Measurements from ENCODE around the gene GOSR2.

- TF ChIP-seq CTCF (IDR thresholded peaks at IDR 0.05), result no peak
- TF ChIP-seq REST (IDR thresholded peaks at IDR 0.05; ENCODE audit: insufficient read depth in 1 of 2, low read depth in 2 of 2, low read length in 1 of 2), result no peak
Observed at GRCh38 chr17:46895171-46895570, 27.8 kb upstream of the GOSR2 start.

All from Panc1 (cell line).